Lower leg skin (tissue), 4 donors: ENCODE measurements around the gene PAK1IP1. TPM values are rescaled to one million over a fixed set of nuclear protein-coding genes. Genes with fewer than 3 reads are reported as not detected.
"Not testable (repeated sequence)": the region's sequence is repeated elsewhere in the genome, so short reads cannot be mapped to it uniquely, and the experiment has no call there.

ENCODE experiments used
- DNase-seq, 2 donors: peaks; one replicate each; pipeline ENCODE4 v3.0.0-alpha.2; 2019; ENCODE audit warnings: low spot score in 2 of 2
- H3K4me3 ChIP-seq: fragments of 200-600 bp; sonication (generic); 2 replicates; pipeline ENCODE4 v1.5.1; 2017; ENCODE audit warnings: mild to moderate bottlenecking, low read depth; ENCODE audit not compliant: poor library complexity, severe bottlenecking
- POLR2A ChIP-seq, 2 donors: fragments of 450-650 bp; IDR thresholded peaks; one replicate each; pipeline ENCODE4 v1.6.1; 2016 to 2017; ENCODE audit warnings: antibody characterized with exemption in 2 of 2, mild to moderate bottlenecking in 1 of 2, moderate library complexity in 1 of 2
- WGBS, 2 donors: methylation state at CpG; one replicate each; pipeline ENCODE4 v1.1.5; 2018; 5-methylcytosine and 5-hydroxymethylcytosine counted together
- intact Hi-C: fragments of 100-400 bp; cut with DNase I; formaldehyde crosslinking; loops from one replicate; pipeline ENCODE4 v1.15.0; 2023; ENCODE audit warnings: low total_unique reads
- total RNA-seq, 4 donors: library from RNA; depleted of rRNA; stranded (reverse); fragments of >200 nt; gene quantifications; one replicate each; pipeline ENCODE4 v1.1.0, GENCODE V29; 2016
- TF ChIP-seq, protein P1 (sequence below), 3 donors: fragments of 450-650 bp; IDR thresholded peaks; one replicate each; pipeline ENCODE4 v1.5.1; 2016; ENCODE audit warnings: antibody characterized with exemption in 3 of 3, mild to moderate bottlenecking in 3 of 3, moderate library complexity in 2 of 3

The PAK1IP1 gene
- total RNA-seq, 4 donors from 2014 or later: 5.5 to 13.2 (median 8.0) TPM

DNA sequence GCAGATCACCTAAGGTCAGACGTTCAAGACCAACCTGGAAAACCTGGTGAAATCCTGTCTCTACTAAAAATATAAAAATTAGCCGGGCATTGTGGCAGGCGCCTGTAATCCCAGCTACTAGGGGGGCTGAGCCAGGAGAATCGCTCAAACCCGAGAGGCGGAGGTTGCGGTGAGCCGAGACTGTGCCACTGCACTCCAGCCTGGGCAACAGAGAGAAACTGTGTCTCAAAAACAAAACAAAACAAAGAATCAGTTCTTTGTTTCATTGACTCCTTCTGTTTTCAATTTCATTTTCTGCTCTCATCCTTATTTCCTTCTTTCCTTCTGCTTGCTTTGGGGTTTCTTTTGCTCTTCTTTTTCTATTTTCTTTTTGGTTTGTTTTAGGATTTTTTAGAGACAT is 19.2 kb downstream of the PAK1IP1 start:
- intact Hi-C loops: no loop called here
- WGBS, 2 donors: 79 to 88% methylated on average over 8 of the region's 8 CpGs
- DNase-seq: no peak
- no peak overlapping the region for H3K4me3 ChIP-seq
- no peak for TF ChIP-seq POLR2A (IDR thresholded peaks at IDR 0.05)
- TF ChIP-seq, protein P1, sequence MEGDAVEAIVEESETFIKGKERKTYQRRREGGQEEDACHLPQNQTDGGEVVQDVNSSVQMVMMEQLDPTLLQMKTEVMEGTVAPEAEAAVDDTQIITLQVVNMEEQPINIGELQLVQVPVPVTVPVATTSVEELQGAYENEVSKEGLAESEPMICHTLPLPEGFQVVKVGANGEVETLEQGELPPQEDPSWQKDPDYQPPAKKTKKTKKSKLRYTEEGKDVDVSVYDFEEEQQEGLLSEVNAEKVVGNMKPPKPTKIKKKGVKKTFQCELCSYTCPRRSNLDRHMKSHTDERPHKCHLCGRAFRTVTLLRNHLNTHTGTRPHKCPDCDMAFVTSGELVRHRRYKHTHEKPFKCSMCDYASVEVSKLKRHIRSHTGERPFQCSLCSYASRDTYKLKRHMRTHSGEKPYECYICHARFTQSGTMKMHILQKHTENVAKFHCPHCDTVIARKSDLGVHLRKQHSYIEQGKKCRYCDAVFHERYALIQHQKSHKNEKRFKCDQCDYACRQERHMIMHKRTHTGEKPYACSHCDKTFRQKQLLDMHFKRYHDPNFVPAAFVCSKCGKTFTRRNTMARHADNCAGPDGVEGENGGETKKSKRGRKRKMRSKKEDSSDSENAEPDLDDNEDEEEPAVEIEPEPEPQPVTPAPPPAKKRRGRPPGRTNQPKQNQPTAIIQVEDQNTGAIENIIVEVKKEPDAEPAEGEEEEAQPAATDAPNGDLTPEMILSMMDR (IDR thresholded peaks at IDR 0.05): no peak

DNA sequence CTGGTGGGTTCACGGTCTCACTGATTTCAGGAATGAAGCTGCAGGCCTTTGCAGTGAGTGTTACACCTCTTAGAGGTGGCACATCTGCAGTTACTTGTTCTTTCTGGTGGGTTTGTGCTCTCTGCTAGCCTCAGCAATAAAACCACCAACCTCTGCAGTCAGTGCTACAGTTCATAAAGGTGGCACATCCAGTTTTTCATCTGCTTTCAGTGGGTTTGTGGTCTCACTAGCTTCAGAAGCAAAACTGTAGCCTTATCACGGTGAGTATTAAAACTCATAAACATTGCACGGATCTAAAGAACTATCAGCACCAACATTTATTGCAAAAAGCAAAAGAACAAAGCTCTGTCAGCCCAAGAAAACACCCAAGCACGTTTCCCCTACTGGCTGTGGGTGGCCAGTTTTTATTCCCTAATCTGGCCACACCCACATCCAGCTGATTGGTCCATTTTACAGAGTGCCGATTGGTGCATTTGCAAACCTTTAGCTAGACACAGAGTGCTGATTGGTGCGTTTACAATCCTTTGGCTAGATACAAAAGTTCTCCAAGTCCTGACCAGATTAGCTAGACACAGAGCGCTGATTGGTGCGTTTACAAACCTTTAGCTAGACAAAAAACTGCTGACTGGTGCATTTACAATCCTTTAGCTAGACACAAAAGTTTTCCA is 24.7 kb downstream of the PAK1IP1 start:
- no peak overlapping the region for H3K4me3 ChIP-seq
- DNase-seq: no peak
- TF ChIP-seq POLR2A (IDR thresholded peaks at IDR 0.05): no peak
- TF ChIP-seq, protein P1 (IDR thresholded peaks at IDR 0.05): no peak
- intact Hi-C loops: no loop called here
- WGBS, 2 donors: 62 to 70% methylated on average over 8 of the region's 8 CpGs

DNA sequence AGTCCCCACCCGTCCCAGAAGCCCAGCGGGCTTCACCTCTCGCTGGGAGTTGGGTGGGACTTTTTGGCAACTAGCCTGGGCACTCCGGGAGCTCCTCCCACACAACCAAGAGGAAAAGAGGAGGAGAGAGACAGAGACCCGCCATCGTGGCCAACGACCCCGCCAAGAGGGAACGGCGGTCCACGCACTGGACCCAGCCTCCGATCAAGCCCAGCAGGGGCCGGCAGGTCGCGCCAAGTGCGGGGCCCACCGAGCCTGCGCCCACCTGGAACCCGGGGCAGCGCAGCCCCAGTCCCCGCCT is 25.1 kb downstream of the PAK1IP1 start:
- TF ChIP-seq POLR2A (IDR thresholded peaks at IDR 0.05): no peak
- TF ChIP-seq, protein P1 (IDR thresholded peaks at IDR 0.05): no peak
- DNase-seq: peak in 1 of 2 donors; percentile 47
- intact Hi-C loops: no loop called here
- 16 to 20% methylated on average over 11 to 18 of the region's 21 CpGs for WGBS, 2 donors
- peak overlapping the region; percentile 44 for H3K4me3 ChIP-seq

DNA sequence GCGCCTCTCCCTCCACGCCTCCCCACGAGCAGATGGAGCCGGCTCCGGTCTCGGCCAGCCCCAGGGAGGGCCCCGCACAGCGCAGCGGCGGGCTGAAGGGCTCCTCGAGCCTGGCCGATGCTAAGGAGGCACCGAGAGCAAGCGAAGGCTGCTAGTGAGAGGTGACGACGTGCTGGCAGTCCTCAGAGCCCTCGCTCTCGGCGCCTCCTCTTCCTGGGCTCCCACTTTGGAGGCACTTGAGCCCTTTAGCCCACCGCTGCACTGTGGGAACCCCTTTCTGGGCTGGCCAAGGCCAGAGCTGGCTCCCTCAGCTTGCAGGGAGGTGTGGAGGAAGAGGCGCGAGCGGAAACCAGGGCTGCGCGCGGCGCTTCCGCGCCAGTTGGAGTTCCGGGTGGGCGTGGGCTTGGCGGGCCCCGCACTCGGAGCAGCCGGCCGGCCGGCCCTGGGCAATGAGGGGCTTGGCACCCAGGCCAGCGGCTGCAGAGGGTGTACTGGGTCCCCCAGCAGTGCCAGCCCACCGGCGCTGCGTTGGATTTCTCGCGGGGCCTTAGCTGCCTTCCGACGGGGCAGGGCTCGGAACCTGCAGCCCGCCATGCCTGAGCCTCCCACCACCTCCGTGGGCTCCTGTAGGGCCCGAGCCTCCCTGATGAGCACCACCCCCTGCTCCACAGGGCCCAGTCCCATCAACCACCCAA is 25.6 kb downstream of the PAK1IP1 start:
- peak in 1 of 2 donors; percentile 86 for DNase-seq
- TF ChIP-seq POLR2A (IDR thresholded peaks at IDR 0.05): no peak
- TF ChIP-seq, protein P1 (IDR thresholded peaks at IDR 0.05): no peak
- intact Hi-C loops: no loop called here
- peak overlapping the region; percentile 44 for H3K4me3 ChIP-seq
- 23 to 41% methylated on average over 20 to 33 of the region's 49 CpGs for WGBS, 2 donors

DNA sequence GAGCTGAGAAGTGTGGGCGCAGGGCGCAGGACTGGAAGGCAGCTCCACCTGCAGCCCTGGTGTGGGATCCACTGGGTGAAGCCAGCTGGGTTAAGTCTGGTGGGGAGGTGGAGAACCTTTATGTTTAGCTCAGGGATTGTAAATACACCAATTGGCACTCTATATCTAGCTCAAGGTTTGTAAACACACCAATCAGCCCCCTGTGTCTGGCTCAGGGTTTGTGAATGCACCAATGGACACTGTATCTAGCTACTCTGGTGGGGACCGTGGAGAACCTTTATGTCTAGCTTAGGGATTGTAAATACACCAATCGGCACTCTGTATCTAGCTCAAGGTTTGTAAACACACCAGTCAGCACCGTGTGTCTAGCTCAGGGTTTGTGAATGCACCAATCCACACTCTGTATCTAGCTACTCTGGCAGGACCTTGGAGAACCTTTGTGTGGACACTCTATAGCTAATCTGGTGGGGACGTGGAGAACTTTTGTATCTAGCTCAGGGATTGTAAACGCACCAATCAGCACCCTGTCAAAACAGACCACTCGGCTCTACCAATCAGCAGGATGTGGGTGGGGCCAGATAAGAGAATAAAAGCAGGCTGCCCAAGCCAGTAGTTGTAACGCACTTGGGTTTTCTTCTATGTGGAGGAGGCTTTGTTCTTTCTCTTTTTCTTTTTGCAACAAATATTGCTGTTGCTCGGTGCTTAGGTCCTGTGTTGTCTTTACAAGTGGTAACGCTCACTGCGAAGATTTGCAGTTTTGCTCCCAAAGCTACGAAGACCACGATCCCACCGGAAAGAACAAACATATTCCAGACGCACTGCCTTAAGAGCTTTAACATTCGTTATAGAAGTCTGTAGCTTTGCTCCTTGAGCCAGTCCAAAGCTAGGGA is 26.4 kb downstream of the PAK1IP1 start:
- 76 to 86% methylated on average over 17 of the region's 17 CpGs for WGBS, 2 donors
- DNase-seq, intact Hi-C loops: not testable (repeated sequence)
- H3K4me3 ChIP-seq: peak overlapping the region; percentile 44
